GM19239 (cell line): ENCODE data around the gene WRNIP1.

Source experiments
- DNase-seq: peaks from one replicate; pipeline ENCODE4 v3.0.0; 2011; ENCODE audit warnings: low spot score; ENCODE audit not compliant: insufficient read length
- FAIRE-seq: peaks from 2 replicates; lab custom pipeline; 2011; peaks lifted over from hg19 to GRCh38; lab: Jason Lieb, UNC

The WRNIP1 gene

DNA sequence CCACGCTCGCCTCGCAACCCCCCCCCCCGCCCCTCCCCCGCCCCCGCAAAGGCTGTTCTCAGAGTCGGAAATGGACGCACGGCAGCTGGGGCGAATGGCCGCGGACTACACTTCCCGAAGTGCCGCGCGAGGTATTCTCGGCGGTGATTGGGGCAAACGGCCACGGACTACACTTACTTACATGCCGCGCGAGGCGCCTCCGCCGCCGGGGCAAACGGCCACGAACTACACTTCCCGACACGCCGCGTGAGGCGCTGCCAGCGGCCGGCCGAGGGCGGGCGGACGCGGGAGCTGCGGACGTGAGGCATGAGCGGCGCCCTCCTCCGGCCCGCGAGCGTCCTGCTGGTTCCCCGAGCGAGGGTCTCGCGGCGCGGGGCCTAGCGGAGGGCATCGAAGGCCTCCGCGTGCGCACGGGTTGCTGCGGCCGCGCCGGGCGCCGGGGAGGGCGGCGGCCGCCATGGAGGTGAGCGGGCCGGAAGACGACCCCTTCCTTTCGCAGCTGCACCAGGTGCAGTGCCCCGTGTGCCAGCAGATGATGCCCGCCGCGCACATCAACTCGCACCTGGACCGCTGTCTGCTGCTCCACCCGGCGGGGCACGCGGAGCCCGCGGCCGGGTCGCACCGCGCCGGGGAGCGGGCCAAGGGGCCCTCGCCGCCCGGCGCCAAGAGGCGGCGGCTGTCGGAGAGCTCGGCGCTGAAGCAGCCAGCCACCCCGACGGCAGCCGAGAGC is at the start of gene WRNIP1:
Gene WRNIP1 (plus strand): TSS at position 228 of the 730 bp plus-strand sequence. CDS start 230 bp downstream, at position 458.
- peak; percentile 89 for FAIRE-seq

DNA sequence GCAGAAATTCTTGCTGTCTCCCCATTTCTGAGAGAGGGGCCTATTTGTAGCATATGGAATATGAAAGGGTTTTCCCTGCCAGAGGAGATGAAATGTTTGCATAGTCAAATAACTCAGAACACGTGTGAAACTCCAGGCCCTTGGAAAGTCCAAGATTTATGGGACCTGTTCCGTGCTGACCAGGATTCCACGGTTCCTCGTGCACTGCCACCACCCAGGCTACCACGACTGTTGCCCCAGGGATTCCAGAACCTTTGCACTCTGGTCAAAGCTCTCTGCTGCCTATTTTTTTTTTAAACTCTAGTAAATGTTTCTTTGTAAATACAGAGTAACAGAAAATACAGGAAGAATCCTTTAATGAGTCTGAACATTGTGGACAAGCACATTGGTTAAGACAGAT is 49.5 kb upstream of the WRNIP1 start:
- no peak for FAIRE-seq
- no peak for DNase-seq

More for the DNA sequence above, at the start of gene WRNIP1:
- peak; percentile 91 for DNase-seq

DNA sequence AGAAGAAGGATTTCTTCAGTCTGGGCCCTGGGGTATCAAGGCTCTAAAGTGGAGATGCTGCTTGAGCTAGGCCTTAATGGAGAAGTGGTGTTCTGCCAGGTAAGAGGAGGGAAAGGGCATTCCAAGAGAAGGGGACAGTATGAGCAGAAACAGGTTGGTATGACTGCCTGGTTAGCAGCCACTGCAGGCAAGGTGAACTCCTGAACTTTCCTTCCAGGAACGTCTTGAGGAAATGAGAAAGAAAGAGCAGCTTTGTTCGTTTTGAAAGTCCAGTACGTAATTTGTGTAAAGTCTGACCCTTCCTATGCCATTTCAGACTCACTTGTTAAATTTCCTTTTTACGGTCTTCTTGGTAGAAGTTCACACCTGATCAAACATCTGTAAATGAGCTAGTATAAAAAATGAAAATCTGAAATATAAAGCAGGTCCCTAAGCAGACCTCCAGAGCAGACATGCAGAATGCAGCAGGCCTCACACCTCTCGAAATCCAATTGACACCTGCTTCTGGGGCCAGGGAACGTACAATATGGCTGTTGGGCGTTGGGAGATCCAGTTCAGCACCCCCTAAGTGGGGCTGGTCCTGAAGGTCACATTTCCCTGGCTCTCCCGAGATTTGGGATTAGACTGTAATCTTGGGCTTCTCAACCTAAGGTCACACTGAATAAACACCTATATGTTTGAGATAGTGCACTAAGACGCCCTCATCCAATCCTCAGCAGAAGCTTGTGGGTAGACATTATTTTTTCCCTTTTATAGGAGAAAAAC is 48.1 kb upstream of the WRNIP1 start:
- DNase-seq, result no peak
- FAIRE-seq, result no peak

DNA sequence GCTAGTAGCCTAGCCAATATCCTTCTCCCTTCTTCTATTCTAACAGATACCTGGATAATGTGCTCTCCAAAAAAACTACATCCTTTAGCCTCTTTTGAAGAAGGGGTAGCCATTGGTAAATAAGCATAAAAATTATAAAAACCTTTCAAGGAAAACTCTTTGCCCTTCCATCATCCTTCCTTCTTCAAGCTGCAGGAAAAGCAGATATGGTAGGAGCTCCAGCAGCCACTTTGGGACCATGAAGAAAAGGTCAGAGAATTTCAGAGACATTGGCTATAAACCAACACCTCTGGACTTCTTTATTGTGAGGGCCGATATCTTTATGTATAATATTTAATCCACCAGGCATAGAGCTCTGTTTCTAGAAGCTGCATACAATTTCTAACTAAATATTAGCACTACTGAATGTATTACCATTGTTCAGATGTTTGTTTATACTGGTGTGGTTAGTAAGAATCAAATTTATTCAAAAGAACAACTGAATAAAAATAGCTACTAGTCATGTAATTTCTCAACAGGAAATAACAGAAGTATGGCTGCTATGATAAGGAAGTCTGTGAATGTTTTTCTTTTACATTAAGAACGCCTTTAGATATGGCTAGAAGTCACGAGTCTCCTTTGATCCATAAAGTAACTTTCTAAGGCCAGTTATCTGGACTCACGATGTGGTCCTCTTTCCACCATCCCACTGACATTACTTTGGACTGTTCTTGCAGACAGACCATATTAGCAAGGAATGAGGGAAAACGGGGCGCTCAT is 46.7 kb upstream of the WRNIP1 start:
- DNase-seq (no peak), FAIRE-seq (no peak)

DNA sequence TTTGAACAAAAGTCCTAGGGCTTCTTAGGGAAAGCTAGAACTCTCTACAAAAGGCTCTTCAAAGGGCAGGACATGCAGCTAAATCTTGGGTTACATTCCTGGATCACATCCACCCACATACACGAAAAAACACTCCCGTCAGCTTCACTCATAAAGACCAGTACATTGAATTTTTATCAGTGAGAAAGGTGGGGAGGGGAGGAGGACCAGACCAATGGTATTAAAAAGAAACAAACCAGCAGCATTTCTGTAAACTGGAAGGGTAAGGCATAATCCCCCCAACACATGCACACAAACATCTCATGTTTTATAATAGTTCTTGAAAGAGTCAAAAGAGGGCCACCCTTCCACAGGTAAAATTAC is 46.1 kb upstream of the WRNIP1 start:
- DNase-seq (no peak), FAIRE-seq (no peak)

DNA sequence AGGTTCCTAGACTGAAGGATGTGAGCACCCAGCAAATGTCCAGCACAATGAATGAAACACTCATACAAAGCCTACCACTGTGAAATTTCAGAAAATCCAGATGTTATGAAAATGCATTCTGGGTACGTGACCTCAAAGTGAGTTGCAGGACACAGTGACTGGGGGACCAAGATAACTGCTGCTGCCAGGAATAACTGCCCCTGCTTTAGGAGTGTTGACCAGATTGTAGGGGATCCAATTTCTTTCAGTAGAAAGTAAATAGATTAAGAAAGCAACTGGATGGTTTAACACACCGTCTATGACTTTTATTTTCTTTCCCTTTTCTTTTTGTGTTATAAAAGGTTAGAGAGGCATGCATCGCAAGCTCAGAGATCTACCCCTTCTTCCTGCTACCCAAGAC is 44.0 kb upstream of the WRNIP1 start:
- DNase-seq, result no peak
- no peak for FAIRE-seq

DNA sequence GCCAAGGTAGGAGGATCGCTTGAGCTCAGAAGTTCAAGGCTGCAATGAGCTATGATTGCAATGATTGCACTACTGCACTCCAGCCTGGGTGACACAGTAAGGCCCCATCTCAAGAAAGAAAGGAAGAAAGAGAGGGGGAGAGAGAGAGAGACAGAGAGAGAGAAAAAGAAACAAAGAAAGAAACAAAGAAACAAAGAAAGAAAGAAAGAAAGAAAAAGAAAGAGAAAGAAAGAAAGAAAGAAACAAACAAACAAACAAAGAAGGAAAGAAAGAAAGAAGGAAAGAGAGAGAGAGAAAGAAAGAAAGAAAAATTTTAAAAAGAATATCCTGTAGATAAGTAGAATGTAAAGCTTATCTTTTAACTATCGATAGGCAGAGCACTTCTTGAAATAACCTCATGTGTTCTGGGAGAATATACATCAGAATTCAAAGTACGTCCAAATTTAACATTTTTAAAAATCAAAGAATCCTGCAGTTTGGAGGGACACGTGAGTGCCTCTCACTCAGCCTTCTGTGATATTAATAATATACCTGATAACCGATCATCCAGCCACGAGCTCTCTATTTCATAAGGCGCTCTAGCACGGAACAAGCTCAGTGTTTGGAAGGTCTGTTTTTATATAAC is 39.7 kb upstream of the WRNIP1 start:
- DNase-seq (no peak), FAIRE-seq (no peak)

DNA sequence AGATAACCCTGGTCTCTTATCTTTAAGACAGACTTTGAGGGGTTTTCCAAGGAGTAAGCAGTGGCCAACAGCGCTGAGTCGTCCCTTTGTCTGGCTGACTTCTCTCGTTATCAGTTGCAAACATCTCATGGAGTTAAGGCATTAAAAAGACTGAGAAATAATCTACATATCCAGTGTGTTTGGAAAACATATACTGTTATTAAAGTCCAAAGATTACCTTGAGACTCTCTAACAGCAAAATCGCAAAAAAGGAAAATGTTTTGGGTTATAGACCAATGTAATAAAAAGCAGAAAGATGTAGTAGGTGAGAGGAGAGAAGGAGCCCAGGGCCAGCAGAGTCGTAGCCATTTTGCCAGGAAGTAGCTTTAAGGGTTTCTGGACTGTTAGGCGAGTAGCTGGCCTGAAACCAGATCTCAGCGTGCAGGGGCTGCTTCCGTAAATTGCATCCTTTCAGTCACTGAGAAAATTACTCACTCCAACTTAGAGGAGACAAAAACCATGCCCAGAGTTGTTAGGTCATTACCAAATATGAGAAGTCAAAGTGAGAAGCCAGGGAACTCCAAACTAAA is 39.1 kb upstream of the WRNIP1 start:
- DNase-seq (no peak), FAIRE-seq (no peak)

DNA sequence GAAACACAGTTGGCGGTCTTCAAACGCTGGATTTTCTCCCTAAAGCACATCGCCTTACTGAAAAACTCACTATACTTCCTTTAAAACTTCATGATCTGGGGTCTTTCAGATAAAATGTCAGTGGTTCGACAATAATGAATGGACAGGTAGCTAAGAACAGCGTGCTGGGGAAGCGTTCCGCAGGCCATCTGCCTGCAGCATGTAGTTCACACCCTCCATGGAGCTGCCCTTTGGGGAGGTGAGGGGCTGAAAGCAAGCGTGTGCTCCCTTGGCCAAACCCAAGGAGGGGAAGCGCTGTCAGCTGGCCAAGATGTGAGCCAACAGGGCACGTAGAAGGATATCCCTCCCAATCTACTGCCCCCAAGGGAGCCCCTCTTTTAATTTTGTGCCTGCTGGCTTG is 35.3 kb upstream of the WRNIP1 start:
- DNase-seq (no peak), FAIRE-seq (no peak)

DNA sequence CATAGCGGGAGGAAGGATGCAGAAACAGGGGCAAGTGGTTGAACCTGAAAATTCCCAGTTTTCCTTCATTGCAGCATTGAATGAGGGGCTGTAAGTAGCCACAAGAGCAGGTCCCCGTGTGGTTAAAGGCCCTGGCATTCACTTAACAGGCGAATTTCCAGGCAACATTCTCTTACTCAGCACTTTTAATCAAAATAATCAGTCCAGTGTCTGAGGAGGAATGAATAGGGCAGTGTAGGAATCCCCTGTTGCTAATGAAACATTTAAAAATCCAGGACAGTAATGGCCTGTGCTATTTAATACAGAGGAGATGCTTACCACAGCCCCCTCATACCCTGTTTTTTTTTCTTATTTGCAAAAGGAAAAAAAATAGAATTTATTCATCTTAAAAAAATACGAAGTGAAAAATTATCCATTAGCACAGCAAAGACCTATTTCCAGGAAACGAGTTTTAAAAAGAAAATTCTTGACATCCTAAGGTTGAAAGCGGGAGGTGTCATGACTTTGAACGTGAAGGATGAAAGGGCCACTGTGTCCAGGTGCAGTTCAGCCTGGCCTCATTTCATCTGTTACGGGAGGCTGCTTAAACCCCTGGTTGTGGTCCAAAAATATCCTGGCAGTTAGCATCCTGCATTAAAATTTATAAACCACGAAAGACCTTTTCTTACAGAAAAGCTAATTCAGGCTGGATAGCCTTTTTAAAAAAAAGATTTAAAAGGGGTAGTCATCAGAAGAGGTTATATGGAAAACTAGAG is 34.7 kb upstream of the WRNIP1 start:
- FAIRE-seq (no peak), DNase-seq (no peak)

DNA sequence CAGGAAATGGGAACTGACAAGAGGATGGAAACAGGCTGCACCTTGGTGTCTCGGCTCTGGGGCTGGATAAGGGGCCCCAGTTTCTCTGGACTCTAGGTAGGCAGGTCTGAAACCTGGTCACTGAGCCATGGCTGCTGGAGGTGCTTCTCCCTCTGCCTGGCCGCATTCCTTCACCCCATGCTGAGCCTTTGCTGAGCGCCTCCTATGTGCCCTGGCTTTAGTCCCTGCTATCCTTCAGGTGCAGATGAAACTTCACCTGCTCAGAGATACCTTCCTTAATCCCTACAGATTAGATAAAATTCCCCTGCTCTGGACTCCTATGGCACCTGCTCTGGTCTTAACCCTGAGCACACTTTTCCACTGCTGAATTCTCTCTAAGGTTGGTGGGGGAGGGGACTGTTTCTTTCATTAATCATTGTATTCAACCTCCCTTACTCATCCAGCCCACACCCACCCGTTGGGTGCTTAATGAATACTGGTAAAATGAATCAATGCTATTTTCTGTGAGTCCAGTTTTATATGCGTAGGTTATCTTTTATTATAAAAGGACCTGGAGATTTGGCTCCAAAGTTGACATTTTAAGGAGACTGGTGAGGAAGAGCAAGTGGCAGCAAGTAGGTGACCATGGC is 33.8 kb upstream of the WRNIP1 start:
- no peak for FAIRE-seq

DNA sequence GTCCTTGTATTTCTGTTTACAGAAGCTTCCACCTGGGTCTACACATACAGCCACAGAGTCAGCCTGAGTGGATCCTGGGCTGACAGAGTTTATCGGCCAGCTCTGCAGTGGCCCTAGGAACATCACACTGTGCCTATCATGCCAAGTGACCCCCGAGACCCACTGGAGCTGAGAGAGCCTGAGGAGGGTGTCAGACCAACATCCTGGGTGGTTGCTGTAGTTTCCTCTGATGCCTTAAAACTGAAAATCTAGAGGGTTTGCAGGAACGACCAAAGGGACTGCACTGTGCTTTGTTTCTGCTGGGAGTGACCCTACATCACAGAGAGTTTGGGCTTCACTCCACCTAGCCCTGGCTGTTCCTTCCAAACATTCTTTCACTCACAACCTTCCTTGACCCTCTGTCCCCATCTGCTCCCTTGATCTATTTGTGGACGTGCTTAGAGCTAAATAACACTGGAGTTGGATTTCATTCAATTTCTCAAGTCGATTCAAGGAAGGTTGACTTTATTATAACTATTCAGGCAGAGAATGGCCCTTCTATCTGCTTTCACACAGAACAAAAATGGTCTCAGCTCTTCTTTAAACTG is 32.6 kb upstream of the WRNIP1 start:
- DNase-seq (no peak), FAIRE-seq (no peak)

More for the DNA sequence above, 33.8 kb upstream of the WRNIP1 start:
- DNase-seq, result no peak

DNA sequence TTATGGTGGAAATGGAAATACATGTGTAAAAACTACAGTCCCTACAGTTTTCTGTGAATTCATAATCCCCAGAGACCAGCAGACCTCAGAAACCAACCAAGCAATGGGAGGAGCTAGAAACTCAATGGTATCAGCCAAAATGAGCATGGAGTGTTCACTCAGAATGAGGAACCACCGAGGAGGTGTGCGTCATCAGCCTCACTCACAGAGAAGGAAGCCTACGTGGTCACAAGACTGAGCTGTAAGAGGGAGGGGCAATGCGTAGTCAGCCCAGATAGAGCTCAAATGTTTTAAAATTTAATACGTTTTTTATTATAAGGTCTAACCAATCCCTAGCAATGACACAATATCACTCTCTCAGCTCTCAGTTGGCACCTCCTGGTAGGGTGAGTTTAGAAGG is 31.9 kb upstream of the WRNIP1 start:
- FAIRE-seq (peak; percentile 84), DNase-seq (peak; percentile 54)

DNA sequence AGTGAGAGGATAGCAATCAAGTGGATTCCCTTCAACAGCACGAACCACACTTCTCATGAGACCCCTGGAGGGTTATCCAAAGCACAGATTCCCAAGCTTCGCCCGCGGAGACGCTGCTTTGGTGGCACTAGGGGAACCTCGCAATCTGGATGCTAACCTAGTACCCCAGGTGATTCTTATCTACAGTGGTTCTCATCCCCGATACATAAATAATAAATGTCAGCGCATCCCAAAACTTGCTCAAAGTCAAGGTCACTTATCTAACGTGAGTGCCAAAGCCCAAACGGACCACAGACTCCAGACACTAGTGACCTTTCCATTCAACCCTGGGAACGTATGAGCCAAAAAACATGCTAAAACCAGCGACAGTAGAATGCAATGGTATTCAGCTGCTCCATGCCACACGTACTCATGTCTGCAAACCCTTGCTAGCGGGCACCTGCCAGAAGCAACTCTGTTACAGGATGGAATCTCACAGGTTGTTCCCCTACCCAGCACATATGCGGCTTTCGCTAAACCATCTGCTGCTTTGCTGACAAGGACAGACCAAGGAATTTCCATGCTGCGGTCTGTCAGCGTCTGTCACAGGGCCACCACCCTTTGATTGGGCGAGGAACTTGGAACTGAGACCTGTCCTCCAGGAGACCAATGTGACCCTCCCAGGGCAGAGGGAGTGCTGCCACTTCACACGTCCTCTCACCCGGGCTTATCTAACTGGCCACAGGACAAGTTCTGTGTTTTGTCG is 31.3 kb upstream of the WRNIP1 start:
- no peak for FAIRE-seq

DNA sequence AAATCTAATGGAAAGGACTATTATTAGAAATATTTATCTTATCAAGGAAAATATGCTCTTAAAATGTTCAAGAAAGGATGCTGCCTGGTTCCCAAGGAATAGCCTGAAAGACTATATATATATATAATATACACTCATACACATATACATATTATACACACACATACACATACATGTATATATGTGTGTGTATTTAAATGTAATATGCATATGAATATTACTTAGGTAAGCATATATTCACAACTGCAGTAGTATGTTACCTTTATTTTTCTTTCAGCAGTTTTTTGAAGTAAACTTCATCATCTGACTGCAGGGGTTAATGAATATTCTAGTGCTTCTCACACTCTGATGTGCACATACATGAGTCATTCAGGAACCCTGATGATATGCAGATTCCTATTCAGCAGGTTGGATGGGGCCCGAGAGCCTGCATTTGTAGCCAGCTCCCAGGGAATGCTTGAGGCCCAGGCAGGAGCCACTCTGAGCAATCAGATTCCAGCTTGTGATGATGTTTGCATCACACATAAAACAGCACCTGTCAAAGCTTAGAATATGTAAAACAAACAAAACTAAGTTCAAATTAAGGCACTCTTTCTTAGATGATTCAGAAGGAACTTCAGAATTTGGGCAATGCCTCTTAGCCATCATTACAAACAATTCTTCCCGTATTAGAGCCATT is 30.6 kb upstream of the WRNIP1 start:
- DNase-seq (no peak), FAIRE-seq (no peak)

More for the DNA sequence above, 31.3 kb upstream of the WRNIP1 start:
- DNase-seq, result no peak

DNA sequence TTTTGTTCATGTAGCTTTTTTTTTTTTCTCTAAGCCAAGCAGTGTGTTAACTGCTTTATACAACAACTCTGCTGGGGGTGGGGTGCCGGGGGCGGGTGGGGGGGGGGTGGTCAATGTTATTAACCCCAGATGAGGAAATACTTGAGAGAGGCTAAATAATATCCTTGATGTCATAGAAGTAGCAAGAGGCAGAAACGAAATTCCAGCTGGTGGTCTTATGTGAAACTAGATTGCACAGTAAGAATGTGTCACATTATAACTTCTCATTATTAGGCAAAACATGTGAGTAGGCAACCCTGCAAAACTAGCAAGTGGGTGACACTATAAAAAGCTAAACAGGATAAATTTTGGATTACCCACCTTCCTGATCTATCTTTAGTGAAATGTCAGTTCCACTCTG is 27.3 kb upstream of the WRNIP1 start:
- FAIRE-seq, result no peak
- DNase-seq, result no peak

DNA sequence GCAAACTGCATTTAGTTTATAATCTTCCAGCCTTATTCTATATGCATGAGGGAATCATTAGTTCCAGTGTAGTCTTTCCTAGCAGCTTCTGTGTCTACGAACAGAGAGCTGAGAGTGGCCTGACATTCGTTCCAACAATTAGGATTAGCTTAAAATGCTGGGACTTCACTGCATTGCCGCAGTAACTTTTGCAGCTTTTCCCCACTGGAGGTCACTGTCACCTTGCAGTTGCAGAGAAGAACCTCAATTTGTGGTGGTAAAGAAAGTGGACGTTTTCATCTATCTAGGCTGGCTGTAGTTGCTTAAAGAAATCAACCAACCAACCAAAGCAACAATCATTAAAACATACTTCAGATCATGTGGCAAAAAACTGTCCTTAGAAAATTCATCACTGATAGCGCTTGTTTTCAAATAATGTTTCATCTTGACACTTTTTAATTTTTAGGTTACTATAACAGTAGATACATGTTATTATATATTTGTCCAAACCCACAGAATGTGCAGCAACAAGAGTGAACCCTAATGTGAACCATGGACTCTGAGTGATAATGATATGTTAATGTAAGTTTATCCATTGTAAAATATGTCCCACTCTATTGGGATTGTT is 26.7 kb upstream of the WRNIP1 start:
- peak; percentile 78 for FAIRE-seq
- no peak for DNase-seq
